Smooth muscle cell (in vitro differentiated cells): ENCODE data around the gene TREML2. TPM values are rescaled to one million over a fixed set of nuclear protein-coding genes. Genes with fewer than 3 reads are reported as not detected.

ENCODE experiments used
- DNase-seq: peaks from one replicate; lab custom pipeline; 2025; ENCODE audit not compliant: unreplicated experiment; lab: John Stamatoyannopoulos, UW
- H2AFZ ChIP-seq: fragments of 200-600 bp; sonication (generic); 2 replicates; pipeline ENCODE4 v1.6.0; 2016; ENCODE audit warnings: antibody characterized with exemption, low read depth, mild to moderate bottlenecking
- H3F3A ChIP-seq: fragments of 200-600 bp; sonication (generic); 2 replicates; pipeline ENCODE4 v1.6.0; 2017; ENCODE audit warnings: antibody characterized with exemption, low read depth
- H3K27ac ChIP-seq: fragments of 200-600 bp; sonication (generic); 2 replicates; pipeline ENCODE4 v1.5.1; 2016; ENCODE audit warnings: low read depth, mild to moderate bottlenecking
- H3K27me3 ChIP-seq: fragments of 200-600 bp; sonication (generic); 2 replicates; pipeline ENCODE4 v1.6.1; 2016; ENCODE audit warnings: low read depth, mild to moderate bottlenecking
- H3K36me3 ChIP-seq: fragments of 200-600 bp; sonication (generic); 2 replicates; pipeline ENCODE4 v1.5.1; 2016; ENCODE audit warnings: low read depth
- H3K4me1 ChIP-seq: fragments of 200-600 bp; sonication (generic); 2 replicates; pipeline ENCODE4 v1.5.1; 2016; ENCODE audit warnings: low read depth
- H3K4me2 ChIP-seq: fragments of 200-600 bp; sonication (generic); 2 replicates; pipeline ENCODE4 v1.6.0; 2016; ENCODE audit warnings: mild to moderate bottlenecking
- H3K4me3 ChIP-seq: fragments of 200-600 bp; sonication (generic); 2 replicates; pipeline ENCODE4 v1.5.1; 2016; ENCODE audit warnings: mild to moderate bottlenecking
- H3K79me2 ChIP-seq: fragments of 200-600 bp; sonication (generic); 2 replicates; pipeline ENCODE4 v1.6.0; 2016; ENCODE audit warnings: low read depth, mild to moderate bottlenecking
- H3K9ac ChIP-seq: fragments of 200-600 bp; sonication (generic); 2 replicates; pipeline ENCODE4 v1.6.0; 2016; ENCODE audit warnings: low read depth
- H3K9me3 ChIP-seq: fragments of 200-600 bp; sonication (generic); replicated peaks from 2 replicates; pipeline ENCODE4 v1.5.1; 2016; ENCODE audit warnings: low read depth
- H4K20me1 ChIP-seq: fragments of 200-600 bp; sonication (generic); 2 replicates; pipeline ENCODE4 v1.6.0; 2016; ENCODE audit warnings: low read depth
- CTCF ChIP-seq: fragments of 200-600 bp; sonication (generic); IDR thresholded peaks from 2 replicates; pipeline ENCODE4 v1.5.1; 2017; ENCODE audit warnings: borderline replicate concordance, mild to moderate bottlenecking, antibody characterized with exemption; ENCODE audit not compliant: insufficient read depth, poor library complexity, severe bottlenecking
- WGBS: methylation state at CpG from one replicate; pipeline ENCODE4 v1.1.7; 2016; ENCODE audit warnings: low lambda C conversion rate; 5-methylcytosine and 5-hydroxymethylcytosine counted together
- polyA plus RNA-seq: library from polyadenylated mRNA; unstranded; fragments of >200 nt; fragmentation: Nextera tagmentation; extraction: Ambion mirVana; gene quantifications from 2 replicates; pipeline ENCODE4 v1.2.1, GENCODE V29; 2016
- total RNA-seq: library from RNA; depleted of rRNA; stranded (reverse); fragments of >200 nt; gene quantifications from 2 replicates; pipeline ENCODE4 v1.2.3, GENCODE V29; 2014

Gene TREML2
- total and polyA plus RNA-seq, 2 experiments from 2014 or later, result not detected

GRCh38 chr6:41216616-41217015 lies 15.7 kb upstream of the TREML2 start:
- no peaks in the 10 kb centered on the region for H3K79me2 ChIP-seq
- 88% methylated on average over 5 of the region's 5 CpGs for WGBS

GRCh38 chr6:41215777-41216176 lies 14.8 kb upstream of the TREML2 start:
- no peak for TF ChIP-seq CTCF
- H3K27me3 ChIP-seq, result peaks cover 40% of the 10 kb centered on the region
- no peak for DNase-seq
- no peak overlapping the region for H3K9ac ChIP-seq
- no peaks in the 10 kb centered on the region for H3K79me2 ChIP-seq
- no peak overlapping the region for H3K27ac ChIP-seq
- H3K36me3 ChIP-seq, result no peaks in the 10 kb centered on the region
- no peaks in the 10 kb centered on the region for H4K20me1 ChIP-seq
- WGBS, result 85% methylated on average over 5 of the region's 5 CpGs
- H3K4me2 ChIP-seq, result no peak overlapping the region
- no peaks in the 10 kb centered on the region for H3K9me3 ChIP-seq
- no peak overlapping the region for H3K4me3 ChIP-seq
- H3F3A ChIP-seq, result no peaks in the 10 kb centered on the region
- H2AFZ ChIP-seq, result no peak overlapping the region
- no peaks in the 10 kb centered on the region for H3K4me1 ChIP-seq

More at GRCh38 chr6:41216616-41217015, 15.7 kb upstream of the TREML2 start:
- no peak overlapping the region for H3K4me3 ChIP-seq
- no peak overlapping the region for H3K27ac ChIP-seq
- H3K4me2 ChIP-seq, result no peak overlapping the region
- H3K9ac ChIP-seq, result no peak overlapping the region
- peaks cover 31% of the 10 kb centered on the region for H3K27me3 ChIP-seq
- no peaks in the 10 kb centered on the region for H3K36me3 ChIP-seq
- H3F3A ChIP-seq, result no peaks in the 10 kb centered on the region
- H3K9me3 ChIP-seq, result no peaks in the 10 kb centered on the region
- H3K4me1 ChIP-seq, result no peaks in the 10 kb centered on the region
- DNase-seq, result no peak
- H2AFZ ChIP-seq, result no peak overlapping the region
- no peaks in the 10 kb centered on the region for H4K20me1 ChIP-seq
- TF ChIP-seq CTCF, result no peak

- H3K9me3 ChIP-seq, result no peaks in the 10 kb centered on the region
- no peak overlapping the region for H3K4me3 ChIP-seq
- H3F3A ChIP-seq, result no peaks in the 10 kb centered on the region
- H4K20me1 ChIP-seq, result no peaks in the 10 kb centered on the region
- H2AFZ ChIP-seq, result no peak overlapping the region
- H3K79me2 ChIP-seq, result no peaks in the 10 kb centered on the region
- no peak overlapping the region for H3K4me2 ChIP-seq
- 76% methylated on average over 9 of the region's 9 CpGs for WGBS
- no peak for TF ChIP-seq CTCF
- no peaks in the 10 kb centered on the region for H3K4me1 ChIP-seq
- DNase-seq, result no peak
- peaks cover 47% of the 10 kb centered on the region for H3K27me3 ChIP-seq
- no peak overlapping the region for H3K9ac ChIP-seq
- no peaks in the 10 kb centered on the region for H3K36me3 ChIP-seq
- H3K27ac ChIP-seq, result no peak overlapping the region
These were observed 13.8 kb upstream of the TREML2 start for GRCh38 chr6:41214559-41215238.
